GM12891 (cell line): ENCODE measurements around the gene ARL4D.
"Not testable (repeated sequence)": the region's sequence is repeated elsewhere in the genome, so short reads cannot be mapped to it uniquely, and the experiment has no call there.

ENCODE experiments used
- DNase-seq: peaks from one replicate; pipeline ENCODE4 v3.0.0; 2011; ENCODE audit warnings: low spot score; ENCODE audit not compliant: insufficient read length
- FAIRE-seq: peaks from 2 replicates; lab custom pipeline; 2011; peaks lifted over from hg19 to GRCh38; lab: Jason Lieb, UNC
- PAX5 ChIP-seq: IDR thresholded peaks from 2 replicates; pipeline ENCODE4 v1.6.1; 2011; ENCODE audit warnings: low read length, moderate library complexity, mild to moderate bottlenecking; ENCODE audit not compliant: insufficient read depth, severe bottlenecking
- POLR2A ChIP-seq: IDR thresholded peaks from 2 replicates; pipeline ENCODE4 v1.6.1; 2011; ENCODE audit warnings: low read depth, low read length, control low read depth
- POLR2AphosphoS5 ChIP-seq: IDR thresholded peaks from 2 replicates; pipeline ENCODE4 v1.6.1; 2011; ENCODE audit warnings: low read depth, low read length, control low read depth
- POU2F2 ChIP-seq: IDR thresholded peaks from 2 replicates; pipeline ENCODE4 v1.6.1; 2011; ENCODE audit warnings: low read depth, mild to moderate bottlenecking, control low read depth, low read length, moderate library complexity
- SPI1 ChIP-seq: IDR thresholded peaks from 2 replicates; pipeline ENCODE4 v1.6.1; 2011; ENCODE audit warnings: low read depth, low read length, control low read depth
- TAF1 ChIP-seq: IDR thresholded peaks from 2 replicates; pipeline ENCODE4 v1.6.1; 2011; ENCODE audit warnings: low read depth, low read length, control low read depth

ARL4D gene

GRCh38 chr17:43410557-43411368, 12.0 kb downstream of the ARL4D start:
- TF ChIP-seq POLR2A, result no peak
- no peak for TF ChIP-seq SPI1
- no peak for TF ChIP-seq POLR2AphosphoS5
- no peak for TF ChIP-seq PAX5
- no peak for TF ChIP-seq POU2F2
- no peak for TF ChIP-seq TAF1
- no peak for DNase-seq
- no peak for FAIRE-seq

- FAIRE-seq, result no peak
- TF ChIP-seq TAF1, result no peak
- TF ChIP-seq POU2F2, result no peak
- TF ChIP-seq PAX5, result no peak
- no peak for TF ChIP-seq SPI1
- TF ChIP-seq POLR2A, result no peak
- no peak for TF ChIP-seq POLR2AphosphoS5
- DNase-seq, result no peak
Measured at GRCh38 chr17:43411369-43411677, 12.5 kb downstream of the ARL4D start.

GRCh38 chr17:43411749-43412148, 13.0 kb downstream of the ARL4D start:
- DNase-seq (no peak), FAIRE-seq (no peak)
- TF ChIP-seq POLR2AphosphoS5 (no peak), POLR2A (no peak), SPI1 (no peak), PAX5 (no peak), POU2F2 (no peak), TAF1 (no peak)

GRCh38 chr17:43412166-43412565, 13.4 kb downstream of the ARL4D start:
- no peak for TF ChIP-seq POU2F2
- no peak for TF ChIP-seq POLR2AphosphoS5
- TF ChIP-seq TAF1, result no peak
- no peak for TF ChIP-seq PAX5
- no peak for TF ChIP-seq POLR2A
- no peak for DNase-seq
- FAIRE-seq, result no peak

GRCh38 chr17:43416998-43417890, 18.5 kb downstream of the ARL4D start:
- TF ChIP-seq POLR2A (no peak), POU2F2 (no peak), POLR2AphosphoS5 (no peak), SPI1 (no peak), TAF1 (no peak), PAX5 (no peak)
- FAIRE-seq (no peak), DNase-seq (no peak)

- TF ChIP-seq POLR2A (no peak), POLR2AphosphoS5 (no peak), POU2F2 (no peak), TAF1 (no peak), PAX5 (no peak), SPI1 (no peak)
- DNase-seq (no peak), FAIRE-seq (no peak)
Measured at GRCh38 chr17:43418441-43419374, 19.9 kb downstream of the ARL4D start.

GRCh38 chr17:43419375-43419882, 20.6 kb downstream of the ARL4D start:
- not testable (repeated sequence) for FAIRE-seq, DNase-seq

GRCh38 chr17:43423777-43424455, 25.1 kb downstream of the ARL4D start:
- no peak for DNase-seq
- TF ChIP-seq POLR2AphosphoS5 (no peak), PAX5 (no peak), POU2F2 (no peak), POLR2A (no peak), TAF1 (no peak), SPI1 (no peak)
- FAIRE-seq, result no peak
